WTC11 (cell line): ENCODE data around the gene MYO18B. TPM values are rescaled to one million over a fixed set of nuclear protein-coding genes. Genes with fewer than 3 reads are reported as not detected.

ENCODE experiments used
- ATAC-seq: fragments of 200-7000 bp; cut with Tn5 transposase; 2 replicates; pipeline ENCODE4 v1.10.0; 2021; ENCODE audit warnings: mild to moderate bottlenecking, moderate library complexity
- CTCF ChIA-PET: fragments of 300-600 bp; sonication (Branson Sonifier 250); formaldehyde crosslinking; loops from one replicate; lab custom pipeline; 2021; ENCODE audit warnings: antibody characterized with exemption; lab: Charles Lee
- POLR2A ChIA-PET: fragments of 350-600 bp; sonication (Branson Sonifier 250); formaldehyde crosslinking; loops from one replicate; lab custom pipeline; 2021; ENCODE audit warnings: antibody characterized with exemption; lab: Charles Lee
- DNase-seq: peaks from one replicate; pipeline ENCODE4 v3.0.0; 2021; ENCODE audit warnings: low spot score
- H3K27ac Mint-ChIP-seq: 2 replicates; pipeline ENCODE4 v1.8.0; 2021; ENCODE audit warnings: mixed read lengths
- H3K27me3 Mint-ChIP-seq: 2 replicates; pipeline ENCODE4 v1.8.0; 2021; ENCODE audit warnings: low read depth, mild to moderate bottlenecking, moderate library complexity, mixed read lengths
- H3K36me3 Mint-ChIP-seq: 2 replicates; pipeline ENCODE4 v1.8.0; 2021; ENCODE audit warnings: mixed read lengths
- H3K4me1 Mint-ChIP-seq: 2 replicates; pipeline ENCODE4 v1.8.0; 2022; ENCODE audit warnings: mixed read lengths
- H3K4me3 Mint-ChIP-seq: 2 replicates; pipeline ENCODE4 v1.8.0; 2021; ENCODE audit warnings: mild to moderate bottlenecking, moderate library complexity, mixed read lengths
- H3K9me3 Mint-ChIP-seq: 2 replicates; pipeline ENCODE4 v1.8.0; 2021; ENCODE audit warnings: mixed read lengths
- ATF6 ChIP-seq: sonication (generic); formaldehyde crosslinking; IDR thresholded peaks from 2 replicates; pipeline ENCODE4 v1.8.1; 2023; ENCODE audit warnings: mild to moderate bottlenecking, missing genetic modification reagents
- CDX4 ChIP-seq: fragments of 250-450 bp; sonication (Bioruptor Pico); IDR thresholded peaks from 2 replicates; pipeline ENCODE4 v1.9.0; 2021; ENCODE audit warnings: moderate library complexity, mild to moderate bottlenecking, inconsistent platforms, borderline replicate concordance
- CTCF ChIP-seq: fragments of 200-600 bp; IDR thresholded peaks from 2 replicates; pipeline ENCODE4 v1.8.0; 2022; ENCODE audit warnings: antibody characterized with exemption
- E2F5 ChIP-seq: sonication (generic); formaldehyde crosslinking; IDR thresholded peaks from 2 replicates; pipeline ENCODE4 v1.8.1; 2022; ENCODE audit warnings: mild to moderate bottlenecking, moderate library complexity, missing genetic modification reagents
- EMX1 ChIP-seq: fragments of 250-450 bp; sonication (Bioruptor Pico); IDR thresholded peaks from 2 replicates; pipeline ENCODE4 v1.8.0; 2021; ENCODE audit warnings: mild to moderate bottlenecking
- ETV6 ChIP-seq: sonication (generic); formaldehyde crosslinking; IDR thresholded peaks from 2 replicates; pipeline ENCODE4 v1.8.1; 2022; ENCODE audit warnings: mild to moderate bottlenecking, missing genetic modification reagents
- FOXJ3 ChIP-seq: sonication (generic); formaldehyde crosslinking; IDR thresholded peaks from 2 replicates; pipeline ENCODE4 v1.9.0; 2021; ENCODE audit warnings: missing genetic modification reagents, mild to moderate bottlenecking, borderline replicate concordance
- JUN ChIP-seq: sonication (generic); formaldehyde crosslinking; IDR thresholded peaks from 2 replicates; pipeline ENCODE4 v1.8.0; 2023; ENCODE audit warnings: mild to moderate bottlenecking, missing genetic modification reagents
- KAT7 ChIP-seq: sonication (generic); formaldehyde crosslinking; IDR thresholded peaks from 2 replicates; pipeline ENCODE4 v1.8.1; 2023; ENCODE audit warnings: missing genetic modification reagents, mild to moderate bottlenecking, borderline replicate concordance
- NFATC4 ChIP-seq: fragments of 250-450 bp; sonication (Bioruptor Pico); IDR thresholded peaks from 2 replicates; pipeline ENCODE4 v1.9.0; 2021; ENCODE audit warnings: mild to moderate bottlenecking
- NR2C2 ChIP-seq: sonication (generic); formaldehyde crosslinking; IDR thresholded peaks from 2 replicates; pipeline ENCODE4 v1.8.0; 2022; ENCODE audit warnings: mild to moderate bottlenecking, missing genetic modification reagents
- OVOL2 ChIP-seq: fragments of 250-450 bp; sonication (Bioruptor Pico); IDR thresholded peaks from 2 replicates; pipeline ENCODE4 v1.9.0; 2021; ENCODE audit warnings: mild to moderate bottlenecking, borderline replicate concordance
- PRDM15 ChIP-seq: sonication (generic); formaldehyde crosslinking; IDR thresholded peaks from 2 replicates; pipeline ENCODE4 v1.8.0; 2022; ENCODE audit warnings: missing genetic modification reagents
- RELA ChIP-seq: sonication (generic); formaldehyde crosslinking; IDR thresholded peaks from 2 replicates; pipeline ENCODE4 v1.8.1; 2022; ENCODE audit warnings: missing genetic modification reagents, mild to moderate bottlenecking, borderline replicate concordance
- RORB ChIP-seq: fragments of 250-450 bp; sonication (Bioruptor Pico); IDR thresholded peaks from 2 replicates; pipeline ENCODE4 v1.9.0; 2021; ENCODE audit warnings: mild to moderate bottlenecking
- SMAD4 ChIP-seq: sonication (generic); formaldehyde crosslinking; IDR thresholded peaks from 2 replicates; pipeline ENCODE4 v1.8.0; 2022; ENCODE audit warnings: mild to moderate bottlenecking, missing genetic modification reagents
- SP1 ChIP-seq: sonication (generic); formaldehyde crosslinking; conservative IDR thresholded peaks from 2 replicates; pipeline ENCODE4 v1.8.1; 2022; ENCODE audit warnings: missing genetic modification reagents
- TCF7 ChIP-seq: sonication (generic); formaldehyde crosslinking; IDR thresholded peaks from 2 replicates; pipeline ENCODE4 v1.8.0; 2022; ENCODE audit warnings: mild to moderate bottlenecking, low read depth, missing genetic modification reagents, moderate library complexity
- USF1 ChIP-seq: sonication (generic); formaldehyde crosslinking; IDR thresholded peaks from 2 replicates; pipeline ENCODE4 v1.8.0; 2022; ENCODE audit warnings: mild to moderate bottlenecking, missing genetic modification reagents
- ZBTB21 ChIP-seq: sonication (generic); formaldehyde crosslinking; IDR thresholded peaks from 2 replicates; pipeline ENCODE4 v1.8.1; 2023; ENCODE audit warnings: mild to moderate bottlenecking, missing genetic modification reagents, borderline replicate concordance
- ZBTB43 ChIP-seq: sonication (generic); formaldehyde crosslinking; IDR thresholded peaks from 2 replicates; pipeline ENCODE4 v1.8.1; 2023; ENCODE audit warnings: mild to moderate bottlenecking, missing genetic modification reagents
- ZNF232 ChIP-seq: sonication (generic); formaldehyde crosslinking; IDR thresholded peaks from 2 replicates; pipeline ENCODE4 v1.8.0; 2022; ENCODE audit warnings: mild to moderate bottlenecking, missing genetic modification reagents
- ZNF671 ChIP-seq: fragments of 250-450 bp; sonication (Bioruptor Pico); IDR thresholded peaks from 2 replicates; pipeline ENCODE4 v1.8.0; 2021; ENCODE audit warnings: mild to moderate bottlenecking
- ZSCAN18 ChIP-seq: fragments of 250-450 bp; sonication (Bioruptor Pico); IDR thresholded peaks from 2 replicates; pipeline ENCODE4 v2.1.2; 2022; ENCODE audit warnings: mild to moderate bottlenecking, moderate library complexity
- total RNA-seq: library from RNA; stranded (reverse); gene quantifications from 3 replicates; pipeline ENCODE4 v1.2.3, GENCODE V29; 2021

Gene MYO18B
- total RNA-seq, 1 experiment from 2014 or later = 0.96 TPM

GRCh38 chr22:26043031-26043430 lies 301.0 kb downstream of the MYO18B start:
- CTCF ChIA-PET = interaction anchor here (1.5 kb wide), 1 partner anchor 147 kb away, joined by 3 read pairs; no protein-coding TSS in a partner anchor
- DNase-seq (no peak), ATAC-seq (no peak)
- H3K27me3 Mint-ChIP-seq = no peaks in the 10 kb centered on the region
- no peak for TF ChIP-seq RORB (CRISPR knock-in tag)
- TF ChIP-seq RELA = no peak
- TF ChIP-seq ZBTB21 (CRISPR knock-in tag) = no peak
- no peak for TF ChIP-seq CTCF
- TF ChIP-seq JUN = no peak
- no peak for TF ChIP-seq ZSCAN18 (CRISPR knock-in tag)
- TF ChIP-seq TCF7 = no peak
- TF ChIP-seq CDX4 (CRISPR knock-in tag) = no peak
- TF ChIP-seq ATF6 (CRISPR knock-in tag) = no peak
- no peak for TF ChIP-seq NFATC4 (CRISPR knock-in tag)
- TF ChIP-seq SP1 = no peak
- no peak for TF ChIP-seq USF1 (CRISPR knock-in tag)
- TF ChIP-seq E2F5 (CRISPR knock-in tag) = no peak
- TF ChIP-seq NR2C2 = no peak
- TF ChIP-seq OVOL2 (CRISPR knock-in tag) = no peak
- no peak for TF ChIP-seq ETV6 (CRISPR knock-in tag)
- TF ChIP-seq ZNF232 (CRISPR knock-in tag) = no peak
- no peak overlapping the region for H3K4me3 Mint-ChIP-seq
- no peak overlapping the region for H3K27ac Mint-ChIP-seq
- peaks cover 12% of the 10 kb centered on the region for H3K9me3 Mint-ChIP-seq
- H3K4me1 Mint-ChIP-seq = peaks cover 23% of the 10 kb centered on the region
- POLR2A ChIA-PET = no interaction called here
- H3K36me3 Mint-ChIP-seq = no peaks in the 10 kb centered on the region

- ChIA-PET POLR2A (no interaction called here), CTCF (no interaction called here)
- Mint-ChIP-seq H3K27me3 (no peaks in the 10 kb centered on the region), H3K9me3 (peaks cover 7% of the 10 kb centered on the region; the same call in 1 of the 2 replicates), H3K4me3 (no peak overlapping the region), H3K36me3 (no peaks in the 10 kb centered on the region), H3K27ac (no peak overlapping the region), H3K4me1 (peaks cover 11% of the 10 kb centered on the region)
- ATAC-seq = no peak
- DNase-seq = no peak
- TF ChIP-seq FOXJ3 (CRISPR knock-in tag) (no peak), SMAD4 (CRISPR knock-in tag) (no peak), PRDM15 (CRISPR knock-in tag) (no peak), EMX1 (no peak), KAT7 (CRISPR knock-in tag) (no peak), ZBTB43 (no peak), ZNF671 (CRISPR knock-in tag) (no peak)
These were observed 303.1 kb downstream of the MYO18B start for GRCh38 chr22:26045051-26045450.
